Caco-2 (cell line): ENCODE results near the gene DAND5. TPM values are rescaled to one million over a fixed set of nuclear protein-coding genes. Genes with fewer than 3 reads are reported as not detected.

Source experiments
- BruUV-seq: library from RNA; stranded (reverse); fragments of 400-500 nt; replicated peaks from 2 replicates; lab custom pipeline; 2021; lab: Mats Ljungman, UMichigan
- CTCF ChIA-PET: fragments of 300-600 bp; sonication (Branson Sonifier 250); formaldehyde crosslinking; loops from one replicate; lab custom pipeline; 2022; ENCODE audit warnings: antibody characterized with exemption; lab: Charles Lee
- POLR2A ChIA-PET: fragments of 300-600 bp; sonication (Branson Sonifier 250); formaldehyde crosslinking; loops from one replicate; lab custom pipeline; 2022; ENCODE audit warnings: antibody characterized with exemption; lab: Charles Lee
- DNase-seq, 2 experiments: peaks; one replicate each; pipeline versions ENCODE4 v3.0.0 to v3.0.0-alpha.2; 2020 to 2022
- H3K27me3 ChIP-seq: replicated peaks from 2 replicates; pipeline ENCODE4 v1.6.0; 2011; ENCODE audit warnings: low read length; ENCODE audit not compliant: control insufficient read depth, insufficient read depth
- H3K36me3 ChIP-seq: 2 replicates; pipeline ENCODE4 v1.5.1; 2011; ENCODE audit warnings: low read length; ENCODE audit not compliant: control insufficient read depth, insufficient read depth
- H3K4me1 ChIP-seq: fragments of 250-450 bp; sonication (Bioruptor Pico); 2 replicates; pipeline ENCODE4 v1.5.1; 2020; ENCODE audit warnings: mild to moderate bottlenecking
- H3K4me3 ChIP-seq: 2 replicates; pipeline ENCODE4 v1.5.1; 2011; ENCODE audit warnings: low read depth, mild to moderate bottlenecking, control low read depth, low read length
- H3K9me3 ChIP-seq: fragments of 250-450 bp; sonication (Bioruptor Pico); 2 replicates; pipeline ENCODE4 v1.5.1; 2020; ENCODE audit warnings: mild to moderate bottlenecking, moderate library complexity
- H3K27ac Mint-ChIP-seq: one replicate; pipeline ENCODE4 v1.8.0; 2022; ENCODE audit warnings: mixed read lengths; ENCODE audit not compliant: unreplicated experiment
- H3K27me3 Mint-ChIP-seq: one replicate; pipeline ENCODE4 v1.8.0; 2022; ENCODE audit warnings: mixed read lengths; ENCODE audit not compliant: insufficient read depth, unreplicated experiment
- H3K36me3 Mint-ChIP-seq: one replicate; pipeline ENCODE4 v1.8.0; 2022; ENCODE audit warnings: mild to moderate bottlenecking, mixed read lengths; ENCODE audit not compliant: insufficient read depth, unreplicated experiment
- H3K4me1 Mint-ChIP-seq: one replicate; pipeline ENCODE4 v1.8.0; 2022; ENCODE audit warnings: low read depth, mixed read lengths; ENCODE audit not compliant: unreplicated experiment
- H3K4me3 Mint-ChIP-seq: one replicate; pipeline ENCODE4 v1.8.0; 2022; ENCODE audit warnings: mild to moderate bottlenecking, moderate library complexity, mixed read lengths; ENCODE audit not compliant: unreplicated experiment
- H3K9me3 Mint-ChIP-seq: one replicate; pipeline ENCODE4 v1.8.0; 2022; ENCODE audit warnings: mixed read lengths; ENCODE audit not compliant: unreplicated experiment
- CTCF ChIP-seq, 2 experiments: fragments of 200-600 bp in 1 of 2; IDR thresholded peaks; 1 replicate in 1 of 2; 2 replicates in 1 of 2; pipeline versions ENCODE4 v1.5.1 to v1.8.0; 2011 to 2022; ENCODE audit warnings: antibody characterized with exemption in 1 of 2, control low read depth in 1 of 2, inconsistent platforms in 1 of 2, low read depth in 1 of 2, low read length in 1 of 2, mild to moderate bottlenecking in 1 of 2, moderate library complexity in 1 of 2; ENCODE audit not compliant: insufficient read depth in 1 of 2, severe bottlenecking in 1 of 2, unreplicated experiment in 1 of 2
- intact Hi-C: fragments of 100-400 bp; cut with micrococcal nuclease; formaldehyde crosslinking; loops from one replicate; pipeline ENCODE4 v1.10.0; 2022; ENCODE audit not compliant: unreplicated experiment
- total RNA-seq: library from RNA; stranded (reverse); gene quantifications from 2 replicates; pipeline ENCODE4 v1.2.3, GENCODE V29; 2022

DAND5 gene
- total RNA-seq, 1 experiment from 2014 or later, result not detected

GRCh38 chr19:12967907-12968306 lies 1.5 kb upstream of the DAND5 start:
- Histone ChIP-seq H3K4me1 (no peaks in the 10 kb centered on the region), H3K36me3 (no peaks in the 10 kb centered on the region), H3K9me3 (no peaks in the 10 kb centered on the region), H3K4me3 (no peak overlapping the region), H3K27me3 (no peaks in the 10 kb centered on the region)
- CTCF ChIA-PET, result interaction anchor here (0.7 kb wide), 1 partner anchor 213 kb away, joined by 4 read pairs; no protein-coding TSS in a partner anchor
- no peak for TF ChIP-seq CTCF (IDR thresholded peaks at IDR 0.05; ENCODE audit: insufficient read depth in 1 of 2, low read depth in 1 of 2, low read length in 1 of 2, severe bottlenecking in 1 of 2, unreplicated experiment in 1 of 2)
- Mint-ChIP-seq H3K9me3 (no peaks in the 10 kb centered on the region), H3K36me3 (peaks cover 6% of the 10 kb centered on the region), H3K4me3 (no peak overlapping the region), H3K27me3 (no peaks in the 10 kb centered on the region), H3K27ac (no peak overlapping the region), H3K4me1 (peaks cover 7% of the 10 kb centered on the region)
- BruUV-seq, result no TSS peak
- intact Hi-C loops, result no loop called here
- POLR2A ChIA-PET, result interaction anchor here (0.6 kb wide), 1 partner anchor 195 kb away, joined by 3 read pairs; no protein-coding TSS in a partner anchor
- no peak for DNase-seq

DNA sequence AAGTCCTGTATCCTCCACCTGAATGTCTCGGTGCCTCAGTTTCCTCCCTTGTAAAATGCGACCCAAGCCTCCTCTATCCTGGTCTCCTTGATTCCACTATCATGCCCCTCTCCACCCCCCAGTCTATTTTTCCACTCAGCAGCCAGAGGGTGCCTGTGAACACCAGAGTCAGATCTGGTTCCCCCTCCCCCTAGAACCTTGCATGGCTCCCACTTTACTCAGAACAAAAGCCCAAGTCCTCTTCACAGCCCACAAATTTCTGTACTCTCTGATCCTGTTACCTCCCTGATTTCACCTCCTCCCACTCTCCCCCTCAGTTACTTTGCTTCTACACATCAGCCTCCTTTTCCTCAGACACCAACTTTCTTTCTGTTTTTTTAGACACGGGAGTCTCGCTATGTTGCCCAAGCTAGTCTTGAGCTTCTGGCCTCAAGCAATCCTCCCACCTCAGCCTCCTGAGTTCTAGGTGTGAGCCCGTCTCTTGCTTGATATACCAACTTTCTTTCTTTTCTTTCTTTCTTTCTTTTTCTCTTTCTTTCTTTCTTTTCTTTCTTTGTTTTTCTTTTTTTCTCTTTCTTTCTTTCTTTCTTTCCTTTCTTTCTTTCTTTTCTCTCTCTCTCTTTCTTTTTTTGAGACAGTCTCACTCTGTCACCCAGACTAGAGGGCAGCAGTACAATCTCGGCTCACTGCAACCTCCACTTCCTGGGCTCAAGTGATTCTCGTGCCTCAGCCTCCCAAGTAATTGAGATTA lies 869 bp downstream of the DAND5 start:
- H3K27ac Mint-ChIP-seq, result no peak overlapping the region
- no peak overlapping the region for H3K4me3 Mint-ChIP-seq
- no peaks in the 10 kb centered on the region for H3K36me3 ChIP-seq
- no peaks in the 10 kb centered on the region for H3K27me3 ChIP-seq
- DNase-seq, result no peak
- no TSS peak for BruUV-seq
- H3K36me3 Mint-ChIP-seq, result no peaks in the 10 kb centered on the region
- no peaks in the 10 kb centered on the region for H3K27me3 Mint-ChIP-seq
- no peak for TF ChIP-seq CTCF (IDR thresholded peaks at IDR 0.05; ENCODE audit: insufficient read depth in 1 of 2, low read depth in 1 of 2, low read length in 1 of 2, severe bottlenecking in 1 of 2, unreplicated experiment in 1 of 2)
- no peaks in the 10 kb centered on the region for H3K9me3 ChIP-seq
- POLR2A ChIA-PET, result no interaction called here
- H3K9me3 Mint-ChIP-seq, result no peaks in the 10 kb centered on the region
- no peak overlapping the region for H3K4me3 ChIP-seq
- H3K4me1 ChIP-seq, result no peaks in the 10 kb centered on the region
- peaks cover 1% of the 10 kb centered on the region for H3K4me1 Mint-ChIP-seq
- CTCF ChIA-PET, result no interaction called here
- intact Hi-C loops, result no loop called here

DNA sequence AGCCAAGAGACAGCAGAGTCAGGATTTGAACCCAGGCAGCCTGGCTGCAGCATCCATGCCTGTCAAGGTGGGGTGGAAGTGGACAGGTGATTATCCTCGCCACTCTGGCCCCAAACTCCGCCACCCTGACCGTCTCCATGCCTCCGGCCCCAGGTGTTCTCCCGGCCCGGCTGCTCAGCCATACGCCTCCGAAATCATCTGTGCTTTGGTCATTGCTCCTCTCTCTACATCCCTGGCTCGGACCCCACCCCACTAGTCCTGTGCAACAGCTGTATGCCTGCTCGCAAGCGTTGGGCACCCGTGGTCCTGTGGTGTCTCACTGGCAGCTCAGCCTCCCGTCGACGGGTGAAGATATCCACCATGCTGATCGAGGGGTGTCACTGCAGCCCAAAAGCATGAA lies 3.9 kb downstream of the DAND5 start:
- no peaks in the 10 kb centered on the region for H3K36me3 Mint-ChIP-seq
- ChIA-PET POLR2A (no interaction called here), CTCF (interaction anchor here (0.6 kb wide), 1 partner anchor 56 kb away, joined by 3 read pairs; no protein-coding TSS in a partner anchor)
- BruUV-seq, result no TSS peak
- no peaks in the 10 kb centered on the region for H3K4me1 ChIP-seq
- H3K4me1 Mint-ChIP-seq, result peaks cover 7% of the 10 kb centered on the region
- no peak for TF ChIP-seq CTCF (IDR thresholded peaks at IDR 0.05; ENCODE audit: insufficient read depth in 1 of 2, low read depth in 1 of 2, low read length in 1 of 2, severe bottlenecking in 1 of 2, unreplicated experiment in 1 of 2)
- H3K4me3 Mint-ChIP-seq, result no peak overlapping the region
- H3K27me3 ChIP-seq, result no peaks in the 10 kb centered on the region
- intact Hi-C loops, result no loop called here
- H3K9me3 ChIP-seq, result no peaks in the 10 kb centered on the region
- no peaks in the 10 kb centered on the region for H3K9me3 Mint-ChIP-seq
- no peak for DNase-seq
- no peak overlapping the region for H3K4me3 ChIP-seq
- no peaks in the 10 kb centered on the region for H3K36me3 ChIP-seq
- H3K27ac Mint-ChIP-seq, result no peak overlapping the region
- H3K27me3 Mint-ChIP-seq, result no peaks in the 10 kb centered on the region
